Stimulated activated CD8-positive, alpha-beta memory T cell treated with anti-CD3 and anti-CD28 coated beads, Interleukin-15, amount 100 ng/mL, for 1 hour (primary cell): ENCODE results near the gene CLTCL1.
"Not testable (repeated sequence)": the region's sequence is repeated elsewhere in the genome, so short reads cannot be mapped to it uniquely, and the experiment has no call there.

Experiments used
- DNase-seq: peaks from one replicate; pipeline ENCODE4 v3.0.0-alpha.2; 2020; ENCODE audit warnings: low read depth

The CLTCL1 gene

GRCh38 chr22:19290400-19291217, 910 bp downstream of the CLTCL1 start:
- no peak for DNase-seq

- no peak for DNase-seq
Observed at GRCh38 chr22:19289475-19290161, 1.9 kb downstream of the CLTCL1 start.

GRCh38 chr22:19287889-19288288, 3.6 kb downstream of the CLTCL1 start:
- DNase-seq, result no peak

- no peak for DNase-seq
Observed at GRCh38 chr22:19287076-19287707, 4.3 kb downstream of the CLTCL1 start.

- no peak for DNase-seq
Observed at GRCh38 chr22:19285831-19286230, 5.7 kb downstream of the CLTCL1 start.

GRCh38 chr22:19279143-19279542, 12.4 kb downstream of the CLTCL1 start:
- DNase-seq, result not testable (repeated sequence)

- DNase-seq, result no peak
Observed at GRCh38 chr22:19277785-19278184, 13.7 kb downstream of the CLTCL1 start.

- no peak for DNase-seq
Observed at GRCh38 chr22:19275919-19276600, 15.5 kb downstream of the CLTCL1 start.

- DNase-seq, result no peak
Observed at GRCh38 chr22:19275513-19275912, 16.0 kb downstream of the CLTCL1 start.

- no peak for DNase-seq
Observed at GRCh38 chr22:19275104-19275503, 16.4 kb downstream of the CLTCL1 start.

- DNase-seq, result no peak
Observed at GRCh38 chr22:19271856-19272535, 19.5 kb downstream of the CLTCL1 start.

- DNase-seq, result no peak
Observed at GRCh38 chr22:19271273-19271855, 20.2 kb downstream of the CLTCL1 start.

GRCh38 chr22:19270873-19271272, 20.6 kb downstream of the CLTCL1 start:
- no peak for DNase-seq

GRCh38 chr22:19266547-19267086, 24.9 kb downstream of the CLTCL1 start:
- no peak for DNase-seq

- DNase-seq, result no peak
Observed at GRCh38 chr22:19265779-19266178, 25.7 kb downstream of the CLTCL1 start.

- no peak for DNase-seq
Observed at GRCh38 chr22:19260804-19261203, 30.7 kb downstream of the CLTCL1 start.

GRCh38 chr22:19260194-19260593, 31.3 kb downstream of the CLTCL1 start:
- DNase-seq, result no peak

GRCh38 chr22:19258968-19259288, 32.6 kb downstream of the CLTCL1 start:
- DNase-seq, result not testable (repeated sequence)

GRCh38 chr22:19258371-19258770, 33.1 kb downstream of the CLTCL1 start:
- no peak for DNase-seq

GRCh38 chr22:19256362-19256761, 35.2 kb downstream of the CLTCL1 start:
- DNase-seq, result not testable (repeated sequence)

GRCh38 chr22:19253143-19253542, 38.4 kb downstream of the CLTCL1 start:
- no peak for DNase-seq
